Sigmoid colon (tissue), 3 donors: ENCODE measurements around the gene MORF4L1.

ENCODE experiments used
- POLR2A ChIP-seq, 2 donors: fragments of 450-650 bp; IDR thresholded peaks; one replicate each; pipeline ENCODE4 v1.6.1; 2016; ENCODE audit warnings: antibody characterized with exemption in 2 of 2, mild to moderate bottlenecking in 2 of 2, moderate library complexity in 2 of 2
- TF ChIP-seq, protein P1 (sequence below), 4 experiments: fragments of 450-650 bp in 3 of 4; fragments of 200-600 bp in 1 of 4; IDR thresholded peaks; one replicate each; pipeline ENCODE4 v1.5.1; 2016 to 2019; ENCODE audit warnings: antibody characterized with exemption in 4 of 4, mild to moderate bottlenecking in 3 of 4, moderate library complexity in 2 of 4

DNA sequence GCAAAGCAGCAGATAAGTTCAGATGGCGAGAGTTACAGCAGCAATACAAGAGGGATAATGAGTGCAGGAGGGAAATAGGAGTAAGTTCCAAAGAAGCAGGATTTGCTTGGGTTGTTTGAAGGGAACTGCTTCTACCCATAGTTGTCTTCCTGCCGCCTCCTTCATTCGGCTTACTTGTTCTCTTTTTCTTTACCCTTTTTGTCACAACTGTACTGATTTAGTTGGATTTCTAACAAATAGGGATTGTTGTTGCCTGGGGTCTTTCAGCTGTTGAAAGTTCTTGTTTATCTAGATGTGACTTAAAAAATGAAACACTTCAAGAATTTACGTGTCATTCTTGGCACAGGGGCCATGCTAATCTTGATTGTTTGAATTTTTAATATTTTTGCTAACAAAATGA is 25.9 kb downstream of the MORF4L1 start:
- TF ChIP-seq, protein P1, sequence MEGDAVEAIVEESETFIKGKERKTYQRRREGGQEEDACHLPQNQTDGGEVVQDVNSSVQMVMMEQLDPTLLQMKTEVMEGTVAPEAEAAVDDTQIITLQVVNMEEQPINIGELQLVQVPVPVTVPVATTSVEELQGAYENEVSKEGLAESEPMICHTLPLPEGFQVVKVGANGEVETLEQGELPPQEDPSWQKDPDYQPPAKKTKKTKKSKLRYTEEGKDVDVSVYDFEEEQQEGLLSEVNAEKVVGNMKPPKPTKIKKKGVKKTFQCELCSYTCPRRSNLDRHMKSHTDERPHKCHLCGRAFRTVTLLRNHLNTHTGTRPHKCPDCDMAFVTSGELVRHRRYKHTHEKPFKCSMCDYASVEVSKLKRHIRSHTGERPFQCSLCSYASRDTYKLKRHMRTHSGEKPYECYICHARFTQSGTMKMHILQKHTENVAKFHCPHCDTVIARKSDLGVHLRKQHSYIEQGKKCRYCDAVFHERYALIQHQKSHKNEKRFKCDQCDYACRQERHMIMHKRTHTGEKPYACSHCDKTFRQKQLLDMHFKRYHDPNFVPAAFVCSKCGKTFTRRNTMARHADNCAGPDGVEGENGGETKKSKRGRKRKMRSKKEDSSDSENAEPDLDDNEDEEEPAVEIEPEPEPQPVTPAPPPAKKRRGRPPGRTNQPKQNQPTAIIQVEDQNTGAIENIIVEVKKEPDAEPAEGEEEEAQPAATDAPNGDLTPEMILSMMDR (IDR thresholded peaks at IDR 0.05): no peak
- no peak for TF ChIP-seq POLR2A (IDR thresholded peaks at IDR 0.05)
